GM23248 (cell line): ENCODE results near the gene ANKRD36. TPM values are rescaled to one million over a fixed set of nuclear protein-coding genes. Genes with fewer than 3 reads are reported as not detected.
"Not testable (repeated sequence)": the region's sequence is repeated elsewhere in the genome, so short reads cannot be mapped to it uniquely, and the experiment has no call there.

Experiments used
- DNase-seq: peaks from one replicate; pipeline ENCODE4 v3.0.0-alpha.2; 2015
- H2AFZ ChIP-seq: fragments of 200-600 bp; sonication (generic); 2 replicates; pipeline ENCODE4 v1.6.1; 2016; ENCODE audit warnings: antibody characterized with exemption
- H3F3A ChIP-seq: fragments of 200-600 bp; sonication (generic); 2 replicates; pipeline ENCODE4 v1.6.1; 2016; ENCODE audit warnings: mild to moderate bottlenecking, antibody characterized with exemption, mixed run types; ENCODE audit not compliant: insufficient read depth
- H3K27ac ChIP-seq: fragments of 200-600 bp; sonication (generic); 2 replicates; pipeline ENCODE4 v1.5.1; 2016; ENCODE audit warnings: mild to moderate bottlenecking
- H3K27me3 ChIP-seq: fragments of 200-600 bp; sonication (generic); replicated peaks from 2 replicates; pipeline ENCODE4 v1.6.1; 2016; ENCODE audit warnings: mild to moderate bottlenecking; ENCODE audit not compliant: insufficient read depth
- H3K36me3 ChIP-seq: fragments of 200-600 bp; sonication (generic); 2 replicates; pipeline ENCODE4 v1.6.1; 2016; ENCODE audit warnings: low read depth, mild to moderate bottlenecking
- H3K4me1 ChIP-seq: fragments of 200-600 bp; sonication (generic); 2 replicates; pipeline ENCODE4 v1.6.1; 2016; ENCODE audit warnings: mild to moderate bottlenecking; ENCODE audit not compliant: insufficient read depth
- H3K4me2 ChIP-seq: fragments of 200-600 bp; sonication (generic); one replicate; pipeline ENCODE4 v1.6.1; 2016; ENCODE audit warnings: mild to moderate bottlenecking; ENCODE audit not compliant: unreplicated experiment
- H3K4me3 ChIP-seq: fragments of 200-600 bp; sonication (generic); 2 replicates; pipeline ENCODE4 v1.5.1; 2016; ENCODE audit warnings: mild to moderate bottlenecking
- H3K79me2 ChIP-seq: fragments of 200-600 bp; sonication (generic); 2 replicates; pipeline ENCODE4 v1.6.1; 2016; ENCODE audit warnings: mild to moderate bottlenecking; ENCODE audit not compliant: insufficient read depth
- H3K9ac ChIP-seq: fragments of 200-600 bp; sonication (generic); 2 replicates; pipeline ENCODE4 v1.6.1; 2016; ENCODE audit warnings: mild to moderate bottlenecking
- H3K9me2 ChIP-seq: fragments of 200-600 bp; sonication (generic); 2 replicates; pipeline ENCODE4 v1.6.1; 2016; ENCODE audit warnings: mixed run types, mild to moderate bottlenecking, moderate library complexity; ENCODE audit not compliant: insufficient read depth
- H3K9me3 ChIP-seq: fragments of 200-600 bp; sonication (generic); one replicate; pipeline ENCODE4 v1.6.1; 2017; ENCODE audit warnings: low read depth
- H4K20me1 ChIP-seq: fragments of 200-600 bp; sonication (generic); 2 replicates; pipeline ENCODE4 v1.6.0; 2016; ENCODE audit not compliant: insufficient read depth
- EZH2 ChIP-seq: fragments of 200-600 bp; sonication (generic); IDR thresholded peaks from 2 replicates; pipeline ENCODE4 v1.6.1; 2018; ENCODE audit warnings: antibody characterized with exemption, mild to moderate bottlenecking; ENCODE audit not compliant: insufficient read depth, poor library complexity, severe bottlenecking
- EZH2phosphoT487 ChIP-seq: fragments of 200-600 bp; sonication (generic); IDR thresholded peaks from 2 replicates; pipeline ENCODE4 v1.6.1; 2018; ENCODE audit warnings: antibody characterized with exemption, moderate library complexity, mild to moderate bottlenecking, low read depth; ENCODE audit not compliant: insufficient read depth
- WGBS, 2 experiments: methylation state at CpG; one replicate each; pipeline ENCODE4 v1.1.6; 2015 to 2017; ENCODE audit warnings: low lambda C conversion rate in 2 of 2, low coverage in 1 of 2; ENCODE audit errors: missing lambda C conversion rate in 2 of 2; 5-methylcytosine and 5-hydroxymethylcytosine counted together
- in situ Hi-C: fragments of 300-500 bp; cut with MboI; formaldehyde crosslinking; loops from 2 replicates; pipeline ENCODE4 v1.15.0; 2020
- polyA plus RNA-seq: library from polyadenylated mRNA; unstranded; fragments of >200 nt; fragmentation: Nextera tagmentation; extraction: Ambion mirVana; gene quantifications from 2 replicates; pipeline ENCODE4 v1.2.1, GENCODE V29; 2016
- total RNA-seq: library from RNA; depleted of rRNA; stranded (reverse); fragments of >200 nt; shearing (Covaris generic); gene quantifications from 2 replicates; pipeline ENCODE4 v1.2.3, GENCODE V29; 2014

ANKRD36 gene
- total and polyA plus RNA-seq, 2 experiments from 2014 or later = 5.9 to 9.4 TPM

- H2AFZ ChIP-seq, H3K9ac ChIP-seq, H3K9me2 ChIP-seq, H3K79me2 ChIP-seq, H4K20me1 ChIP-seq, H3K27ac ChIP-seq, H3F3A ChIP-seq, H3K4me1 ChIP-seq, H3K4me3 ChIP-seq, DNase-seq, H3K27me3 ChIP-seq, H3K4me2 ChIP-seq, H3K36me3 ChIP-seq, in situ Hi-C loops, H3K9me3 ChIP-seq: not testable (repeated sequence)
- no CpG with 5 or more reads among the region's 2 CpGs for WGBS, 2 experiments
Observed at GRCh38 chr2:97233660-97234295, 120.8 kb downstream of the ANKRD36 start.

GRCh38 chr2:97261192-97261591 is 148.2 kb downstream of the ANKRD36 start:
- in situ Hi-C loops, H2AFZ ChIP-seq, H3K27me3 ChIP-seq, H3K4me1 ChIP-seq, H3K27ac ChIP-seq, H3K4me3 ChIP-seq, H3K36me3 ChIP-seq, H4K20me1 ChIP-seq, H3F3A ChIP-seq, H3K79me2 ChIP-seq, H3K9ac ChIP-seq, H3K9me3 ChIP-seq, H3K9me2 ChIP-seq, H3K4me2 ChIP-seq, DNase-seq: not testable (repeated sequence)
- 92 to 95% methylated on average over 2 to 3 of the region's 4 CpGs for WGBS, 2 experiments

GRCh38 chr2:97266449-97266848 is 153.5 kb downstream of the ANKRD36 start:
- H3K9ac ChIP-seq, H3K79me2 ChIP-seq, H3K9me3 ChIP-seq, H3K4me1 ChIP-seq, DNase-seq, H4K20me1 ChIP-seq, H3F3A ChIP-seq, H3K27ac ChIP-seq, H3K4me3 ChIP-seq, H3K36me3 ChIP-seq, H3K9me2 ChIP-seq, H3K27me3 ChIP-seq, H2AFZ ChIP-seq, H3K4me2 ChIP-seq, in situ Hi-C loops: not testable (repeated sequence)
- WGBS, 2 experiments = 83 to 90% methylated on average over 2 of the region's 6 CpGs

- no peak overlapping the region for H3K4me2 ChIP-seq
- H3K9ac ChIP-seq = no peak overlapping the region
- no peaks in the 10 kb centered on the region for H3F3A ChIP-seq
- no peak overlapping the region for H2AFZ ChIP-seq
- no peak overlapping the region for H3K4me3 ChIP-seq
- H3K9me2 ChIP-seq = no peaks in the 10 kb centered on the region
- in situ Hi-C loops = no loop called here
- no peaks in the 10 kb centered on the region for H3K9me3 ChIP-seq
- no peaks in the 10 kb centered on the region for H3K4me1 ChIP-seq
- no peak for DNase-seq
- no peaks in the 10 kb centered on the region for H3K27me3 ChIP-seq
- no peaks in the 10 kb centered on the region for H3K36me3 ChIP-seq
- no peaks in the 10 kb centered on the region for H4K20me1 ChIP-seq
- no peak for TF ChIP-seq EZH2
- no peak for TF ChIP-seq EZH2phosphoT487
- H3K27ac ChIP-seq = no peak overlapping the region
- WGBS, 2 experiments = 92 to 94% methylated on average over 10 of the region's 10 CpGs
- H3K79me2 ChIP-seq = no peaks in the 10 kb centered on the region
Observed at GRCh38 chr2:97267411-97268074, 154.6 kb downstream of the ANKRD36 start.

GRCh38 chr2:97268075-97268591 is 155.2 kb downstream of the ANKRD36 start:
- H3F3A ChIP-seq, in situ Hi-C loops, H3K9me3 ChIP-seq, DNase-seq, H3K9ac ChIP-seq, H3K4me1 ChIP-seq, H3K79me2 ChIP-seq, H3K4me2 ChIP-seq, H2AFZ ChIP-seq, H3K4me3 ChIP-seq, H4K20me1 ChIP-seq, H3K9me2 ChIP-seq, H3K27ac ChIP-seq, H3K27me3 ChIP-seq, H3K36me3 ChIP-seq: not testable (repeated sequence)
- 77 to 83% methylated on average over 6 of the region's 6 CpGs for WGBS, 2 experiments

GRCh38 chr2:97276232-97276798 is 163.4 kb downstream of the ANKRD36 start:
- H3K9me2 ChIP-seq, in situ Hi-C loops, DNase-seq, H3F3A ChIP-seq, H3K9ac ChIP-seq, H3K79me2 ChIP-seq, H3K4me2 ChIP-seq, H3K27ac ChIP-seq, H3K9me3 ChIP-seq, H3K36me3 ChIP-seq, H2AFZ ChIP-seq, H3K27me3 ChIP-seq, H3K4me3 ChIP-seq, H4K20me1 ChIP-seq, H3K4me1 ChIP-seq: not testable (repeated sequence)
- no CpG with 5 or more reads among the region's 4 CpGs for WGBS, 2 experiments

- WGBS, 2 experiments = no CpG with 5 or more reads among the region's 2 CpGs
- in situ Hi-C loops, H3K27ac ChIP-seq: not testable (repeated sequence)
Observed at GRCh38 chr2:97285187-97285586, 172.2 kb downstream of the ANKRD36 start.

More at GRCh38 chr2:97285187-97285586, 172.2 kb downstream of the ANKRD36 start:
- not testable (repeated sequence) for H3K36me3 ChIP-seq, H3K9ac ChIP-seq, H3K4me2 ChIP-seq, H3K9me2 ChIP-seq, H3K4me3 ChIP-seq, H3K4me1 ChIP-seq, DNase-seq, H3F3A ChIP-seq, H2AFZ ChIP-seq, H4K20me1 ChIP-seq, H3K9me3 ChIP-seq, H3K27me3 ChIP-seq, H3K79me2 ChIP-seq
